Activated CD4-positive, alpha-beta memory T cell treated with anti-CD3 and anti-CD28 coated beads, Interleukin-2, amount 10 ng/mL, durations not matched to agents 7 days and 5 days (primary cell): ENCODE results near the gene UST. TPM values are rescaled to one million over a fixed set of nuclear protein-coding genes. Genes with fewer than 3 reads are reported as not detected.

Experiments
- CTCF ChIA-PET: fragments of 350-600 bp; sonication (Branson Sonifier 250); formaldehyde crosslinking; loops from one replicate; lab custom pipeline; 2021; ENCODE audit warnings: antibody characterized with exemption, inconsistent platforms; lab: Charles Lee
- POLR2A ChIA-PET: fragments of 350-600 bp; sonication (Branson Sonifier 250); formaldehyde crosslinking; loops from one replicate; lab custom pipeline; 2021; ENCODE audit warnings: antibody characterized with exemption; lab: Charles Lee
- DNase-seq: peaks from one replicate; pipeline ENCODE4 v3.0.0-alpha.2; 2020
- H3K27ac Mint-ChIP-seq: one replicate; pipeline ENCODE4 v1.8.0; 2021; ENCODE audit warnings: mild to moderate bottlenecking, mixed read lengths
- H3K27me3 Mint-ChIP-seq: one replicate; pipeline ENCODE4 v1.8.0; 2021; ENCODE audit warnings: mixed read lengths
- H3K36me3 Mint-ChIP-seq: one replicate; pipeline ENCODE4 v1.8.0; 2021; ENCODE audit warnings: low read depth, mixed read lengths
- H3K4me1 Mint-ChIP-seq: one replicate; pipeline ENCODE4 v1.8.0; 2021; ENCODE audit warnings: mixed read lengths
- H3K4me3 Mint-ChIP-seq: one replicate; pipeline ENCODE4 v1.8.0; 2021; ENCODE audit warnings: mild to moderate bottlenecking, mixed read lengths
- H3K9me3 Mint-ChIP-seq: one replicate; pipeline ENCODE4 v1.8.0; 2021; ENCODE audit warnings: mixed read lengths
- total RNA-seq, 2 experiments: library from RNA; stranded (reverse); gene quantifications; one replicate each; pipeline ENCODE4 v1.2.3, GENCODE V29; 2021

Gene UST
- total RNA-seq, 2 experiments from 2014 or later, result 0.80 to 0.93 TPM

DNA sequence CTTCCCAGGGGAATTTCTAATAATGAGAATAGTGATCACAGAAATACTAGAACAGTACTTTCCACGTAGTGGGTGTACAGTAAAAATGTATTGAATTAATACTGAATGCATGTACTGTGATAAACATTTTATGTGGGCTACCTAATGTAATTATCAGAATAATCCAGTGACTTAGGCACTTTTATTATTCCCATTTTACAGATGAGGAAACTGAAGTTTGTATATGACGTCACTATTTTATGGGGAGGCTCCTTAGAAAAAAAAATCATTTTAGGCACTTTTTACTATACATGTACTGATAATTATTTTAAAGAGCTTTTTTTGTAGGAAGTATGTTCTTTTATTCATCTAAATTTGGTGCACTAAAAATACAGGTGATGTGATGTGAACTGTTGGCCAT, 295.1 kb downstream of the UST start:
- no peak overlapping the region for H3K27ac Mint-ChIP-seq
- H3K27me3 Mint-ChIP-seq, result no peaks in the 10 kb centered on the region
- no peak for DNase-seq
- peaks cover 53% of the 10 kb centered on the region for H3K4me1 Mint-ChIP-seq
- no peak overlapping the region for H3K4me3 Mint-ChIP-seq
- POLR2A ChIA-PET, result interaction anchor here (0.6 to 6.8 kb wide), 3 partner anchors 10 to 281 kb away, joined by 3 to 57 read pairs (median 5); no protein-coding TSS in a partner anchor
- no peaks in the 10 kb centered on the region for H3K9me3 Mint-ChIP-seq
- CTCF ChIA-PET, result interaction anchor here (1.9 kb wide), 1 partner anchor 390 kb away, joined by 10 read pairs; no protein-coding TSS in a partner anchor
- H3K36me3 Mint-ChIP-seq, result peaks cover 3% of the 10 kb centered on the region

DNA sequence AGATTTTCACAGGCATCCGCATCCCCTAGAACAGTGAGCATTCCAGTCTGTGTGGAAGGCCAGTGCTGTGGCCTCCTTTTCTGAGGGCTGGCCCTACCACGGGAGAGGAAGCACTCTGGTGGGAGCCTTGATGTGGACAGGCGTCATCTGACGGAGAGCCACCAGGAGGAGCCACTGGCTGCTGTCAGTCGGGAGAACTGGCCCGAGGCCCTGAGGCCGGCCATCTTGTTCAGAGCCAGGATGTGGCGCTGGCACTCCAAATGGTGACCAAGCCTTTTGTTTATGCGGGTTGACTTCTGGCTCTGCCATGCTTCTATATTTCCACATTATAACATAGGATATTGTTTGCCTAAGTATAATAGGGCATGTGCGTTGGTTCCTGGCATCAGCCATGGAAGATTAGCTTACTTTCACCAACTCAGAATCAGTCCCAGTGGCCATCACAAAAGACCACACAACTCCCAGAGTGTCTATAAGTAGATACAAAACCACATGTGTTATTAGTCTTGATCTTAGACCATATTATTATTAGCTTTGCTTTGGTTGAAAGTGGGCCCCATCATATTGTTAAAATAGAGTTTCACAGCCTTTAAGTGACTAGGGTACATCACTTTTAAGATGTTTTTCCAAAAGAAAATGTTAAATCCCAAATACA, 296.8 kb downstream of the UST start:
- ChIA-PET CTCF (interaction anchor here (0.6 to 4.7 kb wide), 8 partner anchors 8 to 390 kb away, joined by 3 to 24 read pairs (median 3); no protein-coding TSS in a partner anchor), POLR2A (interaction anchor here (0.7 to 6.8 kb wide), 7 partner anchors 12 to 384 kb away, joined by 3 to 57 read pairs (median 4); no protein-coding TSS in a partner anchor)
- Mint-ChIP-seq H3K27me3 (no peaks in the 10 kb centered on the region), H3K27ac (no peak overlapping the region), H3K9me3 (no peaks in the 10 kb centered on the region), H3K36me3 (peaks cover 3% of the 10 kb centered on the region), H3K4me1 (peaks cover 55% of the 10 kb centered on the region), H3K4me3 (no peak overlapping the region)
- peak; percentile 45 for DNase-seq

DNA sequence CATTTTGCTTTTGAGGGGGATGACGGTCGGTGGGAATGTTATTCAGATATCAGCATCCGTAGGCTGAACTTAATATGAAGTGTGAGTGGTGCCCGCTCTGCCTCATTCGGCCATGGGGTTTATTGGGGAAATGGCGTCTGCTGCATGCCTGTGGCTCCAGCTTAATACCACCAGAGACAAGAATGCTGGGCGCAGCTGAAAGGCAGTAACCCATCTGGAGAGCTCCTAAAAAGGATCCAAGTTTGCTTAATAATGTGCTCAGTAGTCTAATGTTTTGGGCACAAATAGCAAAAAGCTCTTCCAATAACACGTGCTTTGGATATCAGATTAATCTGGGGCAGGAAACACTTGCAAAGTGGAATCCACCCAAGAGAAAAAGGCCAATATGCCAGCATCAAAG, 297.7 kb downstream of the UST start:
- Mint-ChIP-seq H3K27me3 (no peaks in the 10 kb centered on the region), H3K27ac (no peak overlapping the region), H3K4me3 (no peak overlapping the region), H3K4me1 (peaks cover 55% of the 10 kb centered on the region), H3K9me3 (no peaks in the 10 kb centered on the region), H3K36me3 (peaks cover 3% of the 10 kb centered on the region)
- ChIA-PET CTCF (interaction anchor here (0.9 to 4.7 kb wide), 8 partner anchors 9 to 389 kb away, joined by 3 to 24 read pairs (median 7); no protein-coding TSS in a partner anchor), POLR2A (interaction anchor here (0.7 to 6.8 kb wide), 6 partner anchors 12 to 384 kb away, joined by 3 to 57 read pairs (median 4); no protein-coding TSS in a partner anchor)
- DNase-seq, result no peak

DNA sequence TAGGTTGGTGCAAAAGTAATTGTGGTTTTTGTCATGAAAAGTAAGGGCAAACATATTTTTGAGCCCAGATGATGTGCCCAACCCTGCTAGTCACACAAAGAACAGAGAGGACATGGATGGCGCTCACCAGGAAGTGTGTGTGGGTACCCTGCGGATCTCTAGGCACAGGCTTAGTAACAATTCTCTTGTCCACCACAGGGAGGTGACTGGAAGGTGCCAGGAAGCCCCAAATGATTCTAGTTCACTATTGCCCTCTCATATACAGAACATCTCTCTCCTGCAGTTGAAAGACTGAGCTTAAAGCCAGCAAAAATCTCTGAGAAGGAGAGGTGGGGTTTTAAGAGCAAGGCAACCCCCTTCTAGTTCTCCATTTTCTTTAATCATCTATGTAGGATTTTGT, 298.6 kb downstream of the UST start:
- no peak overlapping the region for H3K4me3 Mint-ChIP-seq
- no peaks in the 10 kb centered on the region for H3K27me3 Mint-ChIP-seq

DNA sequence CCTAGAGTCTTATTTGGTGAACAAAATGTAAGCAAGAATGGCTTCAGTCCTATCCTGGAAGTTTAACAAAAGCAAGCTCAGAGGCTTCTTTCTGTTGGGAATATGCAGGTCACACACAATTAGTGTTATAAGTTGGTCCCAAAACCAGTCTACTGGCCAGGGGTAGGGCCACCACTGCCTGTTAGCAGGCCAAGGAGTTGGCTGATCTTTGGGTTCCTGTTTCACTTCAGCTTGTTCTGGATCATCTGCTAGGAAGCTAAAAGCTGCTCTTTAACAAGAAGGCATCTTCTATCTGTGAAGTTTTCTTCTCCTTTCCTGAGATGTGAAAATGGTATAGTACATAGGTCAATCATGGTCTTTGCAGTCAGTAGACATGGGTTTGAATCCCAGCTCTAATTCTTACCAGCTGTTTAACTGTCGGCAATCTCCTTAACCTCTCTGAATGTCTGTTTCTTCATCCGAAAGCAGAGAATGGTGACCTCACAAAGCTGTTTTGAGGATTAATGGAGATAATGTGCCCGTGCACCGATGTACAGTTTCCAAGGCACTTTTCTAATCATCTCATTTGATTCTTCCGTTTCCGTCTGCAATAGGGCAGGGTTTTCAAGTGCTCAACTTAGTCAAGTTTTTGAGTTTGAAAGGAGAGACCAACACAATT, 299.5 kb downstream of the UST start:
- DNase-seq, result no peak
- CTCF ChIA-PET, result interaction anchor here (0.5 to 4.7 kb wide), 13 partner anchors 11 to 471 kb away, joined by 3 to 24 read pairs (median 6); no protein-coding TSS in a partner anchor

More for the DNA sequence above, 298.6 kb downstream of the UST start:
- DNase-seq, result peak; percentile 43
- peaks cover 54% of the 10 kb centered on the region for H3K4me1 Mint-ChIP-seq
- peak overlapping the region; percentile 23 for H3K27ac Mint-ChIP-seq
- peaks cover 3% of the 10 kb centered on the region for H3K36me3 Mint-ChIP-seq
- H3K9me3 Mint-ChIP-seq, result no peaks in the 10 kb centered on the region
- ChIA-PET POLR2A (interaction anchor here (1.1 to 6.8 kb wide), 8 partner anchors 9 to 276 kb away, joined by 3 to 57 read pairs (median 10); no protein-coding TSS in a partner anchor), CTCF (interaction anchor here (0.5 to 4.7 kb wide), 13 partner anchors 10 to 472 kb away, joined by 3 to 24 read pairs (median 6); no protein-coding TSS in a partner anchor)

DNA sequence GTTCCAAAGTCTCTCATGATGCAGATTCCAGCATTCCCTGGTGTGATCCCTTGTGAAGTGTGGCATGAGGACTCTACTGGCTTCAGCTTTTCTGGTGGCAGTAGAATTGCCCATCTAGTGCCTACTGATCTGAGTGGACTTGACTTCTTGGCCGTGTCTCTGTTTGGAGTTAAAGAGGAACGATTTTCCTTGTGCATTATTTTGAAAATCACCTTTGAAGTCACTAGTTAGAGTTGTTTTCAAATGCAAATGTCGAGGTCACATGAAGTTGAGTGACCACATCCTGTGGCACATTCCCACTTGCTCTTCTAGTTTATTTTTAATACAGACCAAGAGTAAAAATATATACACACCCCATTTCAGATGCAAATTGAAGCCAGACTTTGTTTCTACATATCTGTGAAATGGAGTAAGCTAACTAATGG, 300.0 kb downstream of the UST start:
- Mint-ChIP-seq H3K9me3 (no peaks in the 10 kb centered on the region), H3K4me1 (peaks cover 54% of the 10 kb centered on the region), H3K27me3 (no peaks in the 10 kb centered on the region), H3K27ac (peak overlapping the region; percentile 17), H3K4me3 (no peak overlapping the region), H3K36me3 (peaks cover 3% of the 10 kb centered on the region)
- POLR2A ChIA-PET, result interaction anchor here (1.1 to 6.8 kb wide), 8 partner anchors 11 to 437 kb away, joined by 3 to 57 read pairs (median 10); no protein-coding TSS in a partner anchor
- peak; percentile 59 for DNase-seq
- CTCF ChIA-PET, result interaction anchor here (1.4 to 4.7 kb wide), 5 partner anchors 11 to 385 kb away, joined by 4 to 24 read pairs (median 16); no protein-coding TSS in a partner anchor

More for the DNA sequence above, 299.5 kb downstream of the UST start:
- H3K36me3 Mint-ChIP-seq, result peaks cover 3% of the 10 kb centered on the region
- peak overlapping the region; percentile 17 for H3K27ac Mint-ChIP-seq
- H3K27me3 Mint-ChIP-seq, result no peaks in the 10 kb centered on the region
- no peaks in the 10 kb centered on the region for H3K9me3 Mint-ChIP-seq
- no peak overlapping the region for H3K4me3 Mint-ChIP-seq
- peaks cover 54% of the 10 kb centered on the region for H3K4me1 Mint-ChIP-seq
- POLR2A ChIA-PET, result interaction anchor here (1.1 to 6.8 kb wide), 10 partner anchors 10 to 438 kb away, joined by 3 to 57 read pairs (median 8); no protein-coding TSS in a partner anchor

DNA sequence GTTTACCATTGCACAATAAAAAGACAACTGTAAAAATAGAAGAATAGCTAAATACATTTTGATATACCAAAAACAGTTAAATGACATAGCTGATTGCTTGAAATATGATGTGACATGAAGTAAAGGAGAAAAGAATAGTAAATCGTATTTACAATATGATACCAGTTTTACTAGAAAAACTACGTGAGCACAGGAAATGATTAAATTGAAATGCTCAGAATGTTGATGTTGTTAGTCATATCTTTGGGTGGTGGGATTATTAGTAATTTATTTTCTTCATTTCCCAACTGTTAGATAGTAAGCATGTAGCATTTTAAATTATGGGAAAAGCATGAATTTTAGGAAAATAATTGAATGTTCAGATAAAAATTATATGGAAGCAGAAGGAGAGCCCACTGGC, 302.4 kb downstream of the UST start:
- POLR2A ChIA-PET, result interaction anchor here (1.6 to 2.2 kb wide), 2 partner anchors 11 to 26 kb away, joined by 3 to 7 read pairs; no protein-coding TSS in a partner anchor
- no peak for DNase-seq
- Mint-ChIP-seq H3K36me3 (peaks cover 12% of the 10 kb centered on the region), H3K4me1 (peaks cover 72% of the 10 kb centered on the region), H3K4me3 (no peak overlapping the region), H3K27me3 (no peaks in the 10 kb centered on the region), H3K27ac (no peak overlapping the region), H3K9me3 (no peaks in the 10 kb centered on the region)
- CTCF ChIA-PET, result interaction anchor here (0.9 to 1.2 kb wide), 3 partner anchors 14 to 31 kb away, joined by 3 read pairs; no protein-coding TSS in a partner anchor

DNA sequence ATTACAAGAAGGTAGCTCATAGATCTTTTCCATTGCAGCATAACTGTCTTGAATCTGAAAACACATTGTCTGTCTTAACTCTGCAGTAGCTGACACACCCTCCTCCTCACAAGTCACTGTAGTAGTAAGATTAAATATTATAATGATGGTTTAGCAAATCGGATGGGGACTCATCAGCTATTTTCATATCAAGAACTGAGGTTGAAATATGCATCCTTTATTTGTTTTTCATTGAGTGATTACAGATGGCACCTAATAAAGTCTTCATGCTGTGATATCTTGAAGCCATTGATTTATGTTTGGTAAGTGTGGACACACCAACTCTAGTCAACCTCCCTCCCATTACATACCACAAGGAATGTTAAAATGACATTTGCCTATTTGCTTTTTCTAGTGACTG, 303.3 kb downstream of the UST start:
- ChIA-PET POLR2A (interaction anchor here (1.1 to 1.9 kb wide), 4 partner anchors 10 to 25 kb away, joined by 3 to 6 read pairs (median 4); no protein-coding TSS in a partner anchor), CTCF (no interaction called here)
- no peaks in the 10 kb centered on the region for H3K27me3 Mint-ChIP-seq
- no peak for DNase-seq
- H3K4me3 Mint-ChIP-seq, result no peak overlapping the region
- H3K36me3 Mint-ChIP-seq, result peaks cover 16% of the 10 kb centered on the region
- no peaks in the 10 kb centered on the region for H3K9me3 Mint-ChIP-seq
- no peak overlapping the region for H3K27ac Mint-ChIP-seq
- H3K4me1 Mint-ChIP-seq, result peaks cover 69% of the 10 kb centered on the region

DNA sequence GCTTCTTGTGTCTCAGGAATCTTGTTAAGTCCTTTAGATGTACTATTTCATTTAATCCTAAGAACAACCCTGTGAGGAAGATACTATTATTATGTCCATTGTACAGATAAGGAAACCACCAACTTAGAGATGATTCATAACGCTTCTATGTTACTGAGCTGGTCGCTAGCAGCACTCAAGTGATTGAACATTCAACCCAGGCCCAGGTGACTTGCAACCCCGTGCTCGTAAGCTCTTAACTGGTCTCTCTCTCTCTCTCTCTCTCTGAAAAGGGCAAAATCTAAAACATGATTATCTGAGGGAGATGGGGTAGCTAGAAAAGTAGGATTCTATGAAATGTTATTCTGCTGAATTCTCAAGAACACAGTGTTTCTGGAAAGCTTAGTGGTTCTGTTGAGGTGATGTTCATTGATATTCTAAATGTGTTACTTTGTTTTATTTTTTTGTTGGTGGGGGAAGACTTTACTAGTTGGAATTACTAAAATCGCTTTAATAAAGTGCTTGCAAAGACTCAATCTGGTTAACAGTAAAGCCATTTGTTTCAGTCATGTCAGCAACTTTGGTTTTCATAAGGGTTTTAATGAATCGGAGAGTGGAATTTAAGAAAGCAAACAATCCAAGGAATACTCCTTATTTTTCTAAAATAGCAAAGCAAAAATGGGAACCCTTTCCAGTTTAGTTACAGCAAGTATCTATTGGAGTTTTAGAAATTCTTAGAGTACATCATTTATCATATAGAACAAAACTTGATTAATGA, 305.7 kb downstream of the UST start:
- no peak for DNase-seq
- peak overlapping the region; percentile 64 for H3K4me3 Mint-ChIP-seq
- CTCF ChIA-PET, result interaction anchor here (0.6 to 1.1 kb wide), 5 partner anchors 13 to 100 kb away, joined by 3 to 5 read pairs (median 4); no protein-coding TSS in a partner anchor
- peak overlapping the region; percentile 78 for H3K27ac Mint-ChIP-seq
- no peaks in the 10 kb centered on the region for H3K9me3 Mint-ChIP-seq
- peaks cover 53% of the 10 kb centered on the region for H3K4me1 Mint-ChIP-seq
- no peaks in the 10 kb centered on the region for H3K27me3 Mint-ChIP-seq
- peaks cover 13% of the 10 kb centered on the region for H3K36me3 Mint-ChIP-seq
- POLR2A ChIA-PET, result interaction anchor here (0.7 to 1.3 kb wide), 7 partner anchors 13 to 493 kb away, joined by 3 to 13 read pairs (median 3); no protein-coding TSS in a partner anchor

DNA sequence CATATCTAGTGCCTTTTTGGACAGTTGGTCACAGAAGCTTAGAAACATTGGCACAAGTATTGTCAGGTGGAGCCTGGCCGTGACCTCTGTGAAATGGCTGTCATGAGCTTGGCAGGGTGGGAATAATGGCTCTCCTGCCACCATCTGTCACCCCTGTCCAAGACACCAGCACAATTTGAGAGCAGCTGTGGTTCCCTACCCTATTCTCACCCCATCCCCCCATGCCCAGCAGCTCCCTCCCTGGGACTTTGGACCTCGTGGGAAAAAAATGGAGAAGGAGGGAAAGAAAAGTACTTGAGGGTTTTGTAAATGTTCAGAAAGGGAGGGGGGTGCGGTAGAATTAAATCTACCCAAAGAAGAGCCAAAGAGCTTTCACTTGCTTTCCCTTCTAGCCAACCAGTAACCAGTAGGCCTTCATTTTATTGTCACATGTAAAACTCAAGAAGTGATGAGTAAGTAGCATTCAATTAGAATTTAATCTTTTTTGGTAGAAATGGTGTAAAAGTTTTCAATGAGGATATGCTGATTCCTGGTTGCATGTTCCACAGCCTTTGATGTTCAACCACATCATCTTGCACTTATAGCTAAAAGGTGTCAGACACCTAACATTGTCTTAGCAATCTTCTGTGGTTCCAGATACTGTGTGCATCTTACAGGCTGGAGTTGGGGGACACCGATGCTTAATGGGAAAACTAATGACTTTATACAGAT, 307.2 kb downstream of the UST start:
- ChIA-PET POLR2A (interaction anchor here (0.6 to 4.5 kb wide), 8 partner anchors 10 to 40 kb away, joined by 3 to 22 read pairs (median 4); no protein-coding TSS in a partner anchor), CTCF (interaction anchor here (0.8 to 1.8 kb wide), 3 partner anchors 9 to 19 kb away, joined by 3 to 4 read pairs (median 3); no protein-coding TSS in a partner anchor)
- Mint-ChIP-seq H3K36me3 (peaks cover 13% of the 10 kb centered on the region), H3K27ac (no peak overlapping the region), H3K27me3 (no peaks in the 10 kb centered on the region), H3K4me3 (no peak overlapping the region), H3K4me1 (peaks cover 51% of the 10 kb centered on the region), H3K9me3 (no peaks in the 10 kb centered on the region)
- no peak for DNase-seq

DNA sequence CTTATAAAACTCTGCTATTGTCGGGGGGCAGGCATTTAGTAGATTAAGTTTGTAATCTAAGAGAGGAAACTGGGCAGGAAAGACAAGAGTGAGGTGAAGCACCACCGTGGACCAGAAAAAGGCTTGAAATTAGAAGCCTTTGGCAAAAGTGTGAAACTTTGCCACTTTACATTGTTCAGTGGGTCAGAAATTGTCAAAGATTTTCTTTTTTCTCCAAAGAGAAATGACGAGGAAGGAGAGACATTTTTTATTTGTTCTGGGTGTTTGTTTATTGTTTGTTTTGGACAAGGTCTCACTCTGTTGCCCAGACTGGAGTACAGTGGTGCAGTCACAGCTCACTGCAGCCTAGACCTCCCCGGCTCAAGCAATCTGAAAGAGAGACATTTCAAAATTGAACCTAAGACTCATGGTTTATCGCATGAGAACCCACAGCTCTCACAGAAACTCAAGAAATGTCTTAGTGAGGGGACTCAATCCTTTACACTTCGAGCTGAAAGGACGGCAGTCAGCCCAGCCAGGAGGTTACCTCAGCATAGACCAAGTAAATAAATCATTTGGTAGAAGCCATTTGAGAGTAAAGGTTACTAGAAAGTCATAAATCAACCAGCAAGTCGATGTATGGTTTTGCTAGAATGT, 307.8 kb downstream of the UST start:
- Mint-ChIP-seq H3K27me3 (no peaks in the 10 kb centered on the region), H3K4me3 (no peak overlapping the region), H3K4me1 (peaks cover 53% of the 10 kb centered on the region), H3K27ac (no peak overlapping the region), H3K9me3 (no peaks in the 10 kb centered on the region), H3K36me3 (peaks cover 13% of the 10 kb centered on the region)
- ChIA-PET POLR2A (interaction anchor here (0.8 to 4.5 kb wide), 5 partner anchors 10 to 23 kb away, joined by 3 to 22 read pairs (median 4); no protein-coding TSS in a partner anchor), CTCF (interaction anchor here (1.5 to 1.8 kb wide), 3 partner anchors 9 to 23 kb away, joined by 3 to 4 read pairs (median 4); no protein-coding TSS in a partner anchor)
- no peak for DNase-seq
